Astrocyte of the spinal cord (primary cell): ENCODE measurements around the gene ARHGEF9.
A peak's percentile ranks its signal among the peaks of the same experiment; 100 is the strongest.

ENCODE experiments used
- DNase-seq: peaks from one replicate; pipeline ENCODE4 v3.0.0; 2011; ENCODE audit warnings: low read depth, low spot score
- H3K4me3 ChIP-seq: 2 replicates; pipeline ENCODE4 v1.5.1; 2011; ENCODE audit warnings: low read depth, mild to moderate bottlenecking, low read length, moderate library complexity
- in situ Hi-C: cut with HindIII; loops from 2 replicates; pipeline ENCODE4 v1.10.0; 2017; ENCODE audit warnings: low sequenced_read_pairs
- TF ChIP-seq, protein P1 (sequence below): IDR thresholded peaks from 2 replicates; pipeline ENCODE4 v1.5.1; 2012; ENCODE audit warnings: low read depth, mild to moderate bottlenecking, low read length, inconsistent platforms

Gene ARHGEF9

DNA sequence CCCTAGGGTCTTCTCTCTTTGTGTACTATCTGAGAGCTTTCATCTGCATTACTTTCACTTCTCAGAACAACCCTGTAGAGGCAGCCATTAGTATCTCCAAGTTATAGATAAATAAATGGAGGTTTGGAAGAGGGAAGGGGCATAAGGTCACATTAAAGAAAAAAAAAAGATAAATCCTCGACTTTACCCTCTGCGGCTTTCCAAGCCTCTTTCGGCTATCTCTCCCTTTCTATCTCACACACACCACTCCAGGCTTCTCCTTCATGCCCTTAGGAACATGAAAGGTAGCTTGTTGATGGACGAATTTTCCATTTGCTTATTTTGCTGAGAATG lies 660 bp upstream of the ARHGEF9 start:
- in situ Hi-C loops, result no loop called here
- DNase-seq, result no peak
- TF ChIP-seq, protein P1, sequence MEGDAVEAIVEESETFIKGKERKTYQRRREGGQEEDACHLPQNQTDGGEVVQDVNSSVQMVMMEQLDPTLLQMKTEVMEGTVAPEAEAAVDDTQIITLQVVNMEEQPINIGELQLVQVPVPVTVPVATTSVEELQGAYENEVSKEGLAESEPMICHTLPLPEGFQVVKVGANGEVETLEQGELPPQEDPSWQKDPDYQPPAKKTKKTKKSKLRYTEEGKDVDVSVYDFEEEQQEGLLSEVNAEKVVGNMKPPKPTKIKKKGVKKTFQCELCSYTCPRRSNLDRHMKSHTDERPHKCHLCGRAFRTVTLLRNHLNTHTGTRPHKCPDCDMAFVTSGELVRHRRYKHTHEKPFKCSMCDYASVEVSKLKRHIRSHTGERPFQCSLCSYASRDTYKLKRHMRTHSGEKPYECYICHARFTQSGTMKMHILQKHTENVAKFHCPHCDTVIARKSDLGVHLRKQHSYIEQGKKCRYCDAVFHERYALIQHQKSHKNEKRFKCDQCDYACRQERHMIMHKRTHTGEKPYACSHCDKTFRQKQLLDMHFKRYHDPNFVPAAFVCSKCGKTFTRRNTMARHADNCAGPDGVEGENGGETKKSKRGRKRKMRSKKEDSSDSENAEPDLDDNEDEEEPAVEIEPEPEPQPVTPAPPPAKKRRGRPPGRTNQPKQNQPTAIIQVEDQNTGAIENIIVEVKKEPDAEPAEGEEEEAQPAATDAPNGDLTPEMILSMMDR, result no peak
- no peak overlapping the region for H3K4me3 ChIP-seq

DNA sequence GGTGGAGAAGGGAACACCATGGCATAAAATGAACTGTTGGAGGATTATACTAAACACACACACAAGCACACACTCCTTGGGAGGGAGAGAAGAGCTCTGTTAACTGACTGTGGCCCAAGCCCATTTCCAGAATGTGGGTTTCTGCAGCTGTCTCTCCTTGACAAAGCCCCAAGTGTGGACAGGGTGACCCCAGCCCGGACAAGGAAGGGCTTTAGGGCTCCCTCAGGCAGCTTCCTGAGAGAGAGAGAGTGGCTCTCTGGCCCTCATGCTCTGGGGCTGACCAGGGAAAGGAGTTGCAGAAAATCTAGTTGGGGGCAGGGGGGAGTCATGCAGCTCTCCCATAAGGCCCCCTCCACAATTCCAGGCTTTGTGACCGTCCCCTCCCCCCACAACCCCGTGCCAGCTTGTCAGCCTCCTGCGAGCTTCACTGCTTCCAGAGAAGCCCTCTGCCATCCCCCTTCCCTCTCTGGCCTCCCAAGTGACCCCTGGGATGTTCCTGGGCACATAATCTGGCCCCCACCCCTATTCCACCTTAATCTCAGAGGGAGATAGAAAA lies 590 bp downstream of the ARHGEF9 start:
- H3K4me3 ChIP-seq, result peak overlapping the region; percentile 27
- DNase-seq, result no peak
- TF ChIP-seq, protein P1, result no peak
- in situ Hi-C loops, result no loop called here

DNA sequence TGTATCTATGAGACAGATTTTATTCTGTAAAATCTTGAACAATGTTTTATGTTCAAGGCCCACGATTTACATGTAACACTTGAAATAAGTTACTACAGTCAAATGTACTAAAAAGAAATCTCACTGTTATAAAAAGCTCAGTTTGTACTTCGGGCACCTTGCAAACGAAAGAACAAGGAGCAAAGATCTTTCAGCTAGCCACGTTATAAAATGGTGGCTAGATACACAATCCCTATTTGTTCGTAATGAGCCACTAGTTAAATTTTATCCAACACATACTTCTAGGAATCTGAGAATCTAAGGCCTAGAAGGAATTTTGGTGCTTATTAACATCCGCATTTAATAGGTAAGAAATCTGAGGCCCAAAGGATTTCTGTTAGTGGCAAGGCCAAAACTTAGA lies 2.5 kb downstream of the ARHGEF9 start:
- TF ChIP-seq, protein P1, result no peak
- in situ Hi-C loops, result no loop called here

DNA sequence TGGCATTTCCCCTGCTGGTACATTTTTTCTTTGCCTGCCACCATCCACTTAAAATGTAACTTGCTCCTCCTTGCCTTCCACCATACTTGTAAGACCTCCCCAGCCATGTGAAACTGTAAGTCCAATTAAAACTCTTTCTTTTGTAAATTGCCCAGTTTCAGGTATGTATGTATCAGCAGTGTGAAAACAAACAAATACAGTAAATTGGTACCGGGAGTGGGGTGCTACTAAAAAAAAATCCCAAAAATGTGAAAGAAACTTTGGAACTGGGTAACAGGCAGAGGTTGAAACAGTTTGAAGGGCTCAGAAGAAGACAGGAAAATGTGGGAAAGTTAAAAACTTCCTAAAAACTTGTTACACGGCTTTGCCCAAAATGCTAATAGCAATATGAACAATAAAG lies 16.3 kb downstream of the ARHGEF9 start:
- no peak for DNase-seq
- H3K4me3 ChIP-seq, result no peak overlapping the region
- TF ChIP-seq, protein P1, result no peak

More for the DNA sequence above, 2.5 kb downstream of the ARHGEF9 start:
- no peak for DNase-seq
- H3K4me3 ChIP-seq, result no peak overlapping the region

DNA sequence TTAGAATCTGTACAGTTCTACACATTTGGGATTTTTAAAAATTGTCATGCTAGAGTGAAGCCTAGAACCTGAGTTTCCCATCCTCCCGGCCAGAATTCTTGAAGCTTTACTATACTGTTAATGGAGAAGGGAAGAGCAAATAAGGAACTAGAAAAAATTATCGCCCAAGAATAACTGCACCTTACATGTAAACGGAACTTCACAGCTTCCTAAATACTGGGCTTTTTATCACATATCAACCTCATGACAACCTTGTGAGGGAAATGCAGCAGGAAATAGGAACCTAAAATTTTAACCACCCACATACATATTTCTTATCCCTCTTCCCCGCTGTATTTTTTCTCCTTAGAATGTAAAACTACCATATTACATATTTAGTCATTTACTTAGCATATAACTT lies 19.3 kb downstream of the ARHGEF9 start:
- no peak for DNase-seq
- TF ChIP-seq, protein P1, result no peak
- no peak overlapping the region for H3K4me3 ChIP-seq
- in situ Hi-C loops, result no loop called here

More for the DNA sequence above, 16.3 kb downstream of the ARHGEF9 start:
- in situ Hi-C loops, result no loop called here

GRCh38 chrX:63764946-63765345 lies 20.1 kb downstream of the ARHGEF9 start:
- TF ChIP-seq, protein P1, result no peak
- in situ Hi-C loops, result no loop called here
- no peak overlapping the region for H3K4me3 ChIP-seq
- peak; percentile 11 for DNase-seq

DNA sequence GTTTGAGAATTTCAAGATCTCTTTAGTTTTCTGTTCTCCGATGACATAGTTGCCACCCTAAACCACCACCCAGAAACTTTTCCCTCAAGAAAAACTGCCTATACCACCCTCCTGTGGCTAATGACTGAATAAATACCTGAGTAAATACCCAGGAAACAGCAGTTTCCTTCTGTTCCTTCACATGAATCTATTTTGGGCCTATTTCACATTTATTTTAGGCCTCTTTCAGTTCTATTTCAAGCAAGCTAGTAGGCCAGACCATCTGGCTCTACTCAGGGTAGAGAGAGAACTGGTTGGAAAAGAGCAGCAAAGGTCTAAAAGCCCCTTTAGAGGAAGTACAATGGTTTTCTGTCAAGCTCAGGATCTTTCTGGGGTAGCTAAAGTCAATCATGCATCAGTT lies 23.4 kb downstream of the ARHGEF9 start:
- in situ Hi-C loops, result no loop called here
- DNase-seq, result no peak
- no peak overlapping the region for H3K4me3 ChIP-seq
- TF ChIP-seq, protein P1, result no peak
